ENCODE data around the gene DCUN1D4.

Gene DCUN1D4

DNA sequence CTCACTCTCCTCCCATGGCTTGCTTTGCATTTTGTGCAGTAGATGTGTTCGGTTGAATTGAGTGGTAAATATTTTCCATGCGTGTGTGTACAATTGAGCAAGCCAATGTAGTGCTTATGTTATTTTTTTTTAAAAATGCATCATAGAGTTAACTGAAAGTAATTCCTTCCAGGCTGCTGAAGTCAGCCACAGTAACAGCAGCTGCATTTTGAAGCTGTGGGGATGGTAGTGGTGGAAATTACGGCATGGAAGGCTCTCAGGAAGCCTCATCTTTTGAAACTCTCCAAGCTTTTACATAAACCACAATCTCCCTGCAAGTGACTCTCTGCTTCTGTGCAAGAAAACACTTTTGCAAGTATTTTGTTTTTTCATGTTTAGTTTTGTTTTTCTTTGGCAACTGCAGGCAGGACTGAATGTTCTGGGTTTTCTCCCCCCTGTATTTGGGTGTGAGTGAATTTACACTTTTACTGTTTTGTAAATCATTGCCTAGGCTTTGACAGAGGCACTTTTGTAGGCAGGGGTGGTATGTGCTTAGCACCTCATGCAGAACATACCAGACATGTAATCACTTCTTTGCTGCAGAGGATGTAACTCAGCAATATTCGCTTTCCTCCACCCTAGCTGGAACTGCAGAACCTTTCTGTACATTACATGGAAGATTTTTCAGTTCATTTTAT is 121.0 kb downstream of the DCUN1D4 start:
- no peak for DNase-seq

DNA sequence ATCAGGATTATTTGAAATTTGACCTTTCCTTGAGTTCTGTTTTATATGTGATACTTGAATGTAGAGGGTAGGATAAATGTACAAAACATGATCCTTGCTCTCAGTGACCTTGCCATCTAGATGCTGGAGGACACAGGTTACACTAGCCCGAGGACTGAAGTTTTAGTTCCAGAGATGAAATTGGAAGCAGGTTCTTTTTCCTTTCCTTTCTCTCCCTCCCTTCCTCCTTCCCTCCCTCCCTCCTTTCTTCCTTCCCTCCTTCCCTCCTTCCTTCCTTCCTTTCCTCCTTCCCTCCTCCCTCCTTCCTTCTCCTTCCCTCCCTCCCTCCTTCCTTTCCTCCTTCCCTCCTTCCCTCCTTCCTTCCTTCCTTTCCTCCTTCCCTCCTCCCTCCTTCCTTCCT is 122.9 kb downstream of the DCUN1D4 start:
- no peak for DNase-seq

All from nucleus accumbens (tissue), 56 donors.